Coronary artery (tissue), 2 donors: ENCODE results near the gene STON2.

Experiments used
- DNase-seq: peaks from one replicate; pipeline ENCODE4 v3.0.0-alpha.2; 2017; ENCODE audit warnings: low spot score
- H3K27ac ChIP-seq, 2 donors: fragments of 200-600 bp; sonication (generic); one replicate each; pipeline ENCODE4 v1.5.1; 2016 to 2019
- H3K4me3 ChIP-seq: fragments of 200-600 bp; sonication (generic); 2 replicates; pipeline ENCODE4 v1.5.1; 2016; ENCODE audit warnings: mild to moderate bottlenecking, moderate library complexity
- TF ChIP-seq, protein P1 (sequence below): fragments of 200-600 bp; sonication (generic); IDR thresholded peaks from one replicate; pipeline ENCODE4 v1.5.1; 2019; ENCODE audit warnings: antibody characterized with exemption

The STON2 gene

GRCh38 chr14:81326451-81326850, 73.7 kb downstream of the STON2 start:
- Histone ChIP-seq H3K27ac (no peak overlapping the region), H3K4me3 (no peak overlapping the region)
- TF ChIP-seq, protein P1, sequence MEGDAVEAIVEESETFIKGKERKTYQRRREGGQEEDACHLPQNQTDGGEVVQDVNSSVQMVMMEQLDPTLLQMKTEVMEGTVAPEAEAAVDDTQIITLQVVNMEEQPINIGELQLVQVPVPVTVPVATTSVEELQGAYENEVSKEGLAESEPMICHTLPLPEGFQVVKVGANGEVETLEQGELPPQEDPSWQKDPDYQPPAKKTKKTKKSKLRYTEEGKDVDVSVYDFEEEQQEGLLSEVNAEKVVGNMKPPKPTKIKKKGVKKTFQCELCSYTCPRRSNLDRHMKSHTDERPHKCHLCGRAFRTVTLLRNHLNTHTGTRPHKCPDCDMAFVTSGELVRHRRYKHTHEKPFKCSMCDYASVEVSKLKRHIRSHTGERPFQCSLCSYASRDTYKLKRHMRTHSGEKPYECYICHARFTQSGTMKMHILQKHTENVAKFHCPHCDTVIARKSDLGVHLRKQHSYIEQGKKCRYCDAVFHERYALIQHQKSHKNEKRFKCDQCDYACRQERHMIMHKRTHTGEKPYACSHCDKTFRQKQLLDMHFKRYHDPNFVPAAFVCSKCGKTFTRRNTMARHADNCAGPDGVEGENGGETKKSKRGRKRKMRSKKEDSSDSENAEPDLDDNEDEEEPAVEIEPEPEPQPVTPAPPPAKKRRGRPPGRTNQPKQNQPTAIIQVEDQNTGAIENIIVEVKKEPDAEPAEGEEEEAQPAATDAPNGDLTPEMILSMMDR = no peak
- no peak for DNase-seq

GRCh38 chr14:81324011-81324410, 76.1 kb downstream of the STON2 start:
- no peak for DNase-seq
- H3K27ac ChIP-seq = no peak overlapping the region
- TF ChIP-seq, protein P1 = no peak
- no peak overlapping the region for H3K4me3 ChIP-seq

DNA sequence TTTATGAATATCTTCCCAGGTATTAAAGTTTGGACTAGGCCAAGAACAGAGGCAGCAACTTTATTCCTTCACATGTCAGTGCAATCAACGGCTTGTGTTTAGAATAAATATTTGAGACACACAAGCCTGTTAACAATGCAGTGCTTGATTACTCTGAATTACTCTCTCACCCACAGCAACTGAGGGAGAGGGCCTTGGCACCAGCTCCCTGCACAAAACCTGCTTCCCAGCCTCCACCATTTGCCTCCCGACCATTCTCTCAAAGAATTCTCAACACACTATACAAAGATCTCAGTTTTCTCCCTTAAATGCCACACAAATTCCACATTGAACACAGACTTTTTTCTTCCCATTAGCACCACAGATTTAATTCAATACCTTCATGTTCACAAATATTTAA, 77.0 kb downstream of the STON2 start:
- no peak overlapping the region for H3K27ac ChIP-seq
- TF ChIP-seq, protein P1 = no peak
- H3K4me3 ChIP-seq = no peak overlapping the region
- DNase-seq = no peak

GRCh38 chr14:81319946-81320345, 80.2 kb downstream of the STON2 start:
- no peak for DNase-seq
- TF ChIP-seq, protein P1 = no peak
- Histone ChIP-seq H3K4me3 (no peak overlapping the region), H3K27ac (no peak overlapping the region)

- H3K27ac ChIP-seq = no peak overlapping the region
- no peak overlapping the region for H3K4me3 ChIP-seq
- no peak for DNase-seq
- TF ChIP-seq, protein P1 = no peak
Measured at GRCh38 chr14:81319314-81319713, 80.8 kb downstream of the STON2 start.

GRCh38 chr14:81315341-81315740, 84.8 kb downstream of the STON2 start:
- H3K4me3 ChIP-seq = no peak overlapping the region
- TF ChIP-seq, protein P1 = no peak
- no peak overlapping the region for H3K27ac ChIP-seq
- no peak for DNase-seq

- no peak overlapping the region for H3K4me3 ChIP-seq
- DNase-seq = no peak
- no peak overlapping the region for H3K27ac ChIP-seq
- TF ChIP-seq, protein P1 = no peak
Measured at GRCh38 chr14:81314443-81315175, 85.5 kb downstream of the STON2 start.
